Measurements from ENCODE around the gene MED29. TPM values are rescaled to one million over a fixed set of nuclear protein-coding genes. Genes with fewer than 3 reads are reported as not detected.

MED29 gene
- total and polyA plus RNA-seq, 2 of the 13 experiments (the other 11 are each of a cell fraction or from before 2014, with no cell fraction given), result 14.0 to 19.7 TPM

GRCh38 chr19:39445196-39446111, 54.3 kb downstream of the MED29 start, which contains the start of gene SUPT5H (continued):
- peak; percentile 78 for TF ChIP-seq PHF5A (CRISPR knock-in tag; IDR thresholded peaks at IDR 0.05; ENCODE audit: low read depth, unreplicated experiment)
- peak; percentile 93 for TF ChIP-seq ZHX2 (IDR thresholded peaks at IDR 0.05; ENCODE audit: low read depth)
- TF ChIP-seq ZHX2 (CRISPR knock-in tag; IDR thresholded peaks at IDR 0.05; ENCODE audit: borderline replicate concordance), result no peak
- no peak for TF ChIP-seq PCBP2 (optimal IDR thresholded peaks at IDR 0.05; ENCODE audit: low read depth, low read length, poor library complexity, severe bottlenecking)
- peak; percentile 73; the same call in 1 of the 2 replicates for TF ChIP-seq NFRKB (IDR thresholded peaks at IDR 0.05)
- peak; percentile 69 for TF ChIP-seq NCOA2 (CRISPR knock-in tag; IDR thresholded peaks at IDR 0.05)
- TF ChIP-seq HNF1A (IDR thresholded peaks at IDR 0.05; ENCODE audit: low read depth), result no peak
- peak; percentile 67; the same call in 1 of the 2 replicates for TF ChIP-seq HNF1A (CRISPR knock-in tag; IDR thresholded peaks at IDR 0.05; ENCODE audit: borderline replicate concordance)
- TF ChIP-seq ZEB1 (IDR thresholded peaks at IDR 0.05; ENCODE audit: insufficient replicate concordance, low read depth), result no peak
- TF ChIP-seq ZIK1 (CRISPR knock-in tag; IDR thresholded peaks at IDR 0.05; ENCODE audit: borderline replicate concordance, low read depth), result 0 out of 2 replicates have a peak, but pooled peaks have one; percentile 62
- TF ChIP-seq CEBPZ (IDR thresholded peaks at IDR 0.05; ENCODE audit: low read length), result no peak
- peak; percentile 82; the same call in 1 of the 2 replicates for TF ChIP-seq SALL2 (CRISPR knock-in tag; IDR thresholded peaks at IDR 0.05)
- TF ChIP-seq PREB (CRISPR knock-in tag; IDR thresholded peaks at IDR 0.05), result no peak

All from HepG2 (cell line).